ENCODE measurements around the gene LCT.

DNA sequence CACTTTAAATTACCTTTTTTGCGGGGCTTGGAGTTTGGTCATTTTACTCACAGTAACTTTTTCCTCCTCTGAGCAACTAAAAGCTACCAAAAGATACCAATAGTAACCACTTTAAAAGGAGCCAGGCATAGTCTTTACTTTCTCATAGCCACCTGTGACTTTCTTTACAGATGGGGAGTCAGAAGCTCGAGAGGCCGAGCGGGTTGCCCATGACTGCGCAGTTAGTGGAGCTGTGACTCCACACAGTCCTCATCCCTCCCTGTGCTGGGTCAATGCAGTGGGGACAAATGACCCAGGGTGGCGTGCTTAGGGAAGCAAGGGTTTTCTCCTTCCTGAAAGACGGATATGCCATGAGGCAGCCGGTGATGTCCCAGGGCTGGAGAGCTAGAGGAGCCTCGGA lies 11.9 kb downstream of the LCT start:
- TF ChIP-seq, protein P1, sequence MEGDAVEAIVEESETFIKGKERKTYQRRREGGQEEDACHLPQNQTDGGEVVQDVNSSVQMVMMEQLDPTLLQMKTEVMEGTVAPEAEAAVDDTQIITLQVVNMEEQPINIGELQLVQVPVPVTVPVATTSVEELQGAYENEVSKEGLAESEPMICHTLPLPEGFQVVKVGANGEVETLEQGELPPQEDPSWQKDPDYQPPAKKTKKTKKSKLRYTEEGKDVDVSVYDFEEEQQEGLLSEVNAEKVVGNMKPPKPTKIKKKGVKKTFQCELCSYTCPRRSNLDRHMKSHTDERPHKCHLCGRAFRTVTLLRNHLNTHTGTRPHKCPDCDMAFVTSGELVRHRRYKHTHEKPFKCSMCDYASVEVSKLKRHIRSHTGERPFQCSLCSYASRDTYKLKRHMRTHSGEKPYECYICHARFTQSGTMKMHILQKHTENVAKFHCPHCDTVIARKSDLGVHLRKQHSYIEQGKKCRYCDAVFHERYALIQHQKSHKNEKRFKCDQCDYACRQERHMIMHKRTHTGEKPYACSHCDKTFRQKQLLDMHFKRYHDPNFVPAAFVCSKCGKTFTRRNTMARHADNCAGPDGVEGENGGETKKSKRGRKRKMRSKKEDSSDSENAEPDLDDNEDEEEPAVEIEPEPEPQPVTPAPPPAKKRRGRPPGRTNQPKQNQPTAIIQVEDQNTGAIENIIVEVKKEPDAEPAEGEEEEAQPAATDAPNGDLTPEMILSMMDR (conservative IDR thresholded peaks at IDR 0.05; ENCODE audit: low read depth in 2 of 2): no peak
- TF ChIP-seq EZH2phosphoT487 (IDR thresholded peaks at IDR 0.05; ENCODE audit: unreplicated experiment) (no peak), EZH2 (IDR thresholded peaks at IDR 0.05; ENCODE audit: low read depth, unreplicated experiment) (no peak), ZNF331 (CRISPR knock-in tag; IDR thresholded peaks at IDR 0.05; ENCODE audit: low read depth) (no peak), STAT1 (IDR thresholded peaks at IDR 0.05; ENCODE audit: unreplicated experiment) (no peak), POLR2AphosphoS5 (IDR thresholded peaks at IDR 0.05; ENCODE audit: low read depth) (no peak), CREB1 (CRISPR knock-in tag; IDR thresholded peaks at IDR 0.05; ENCODE audit: low read depth) (no peak), ZNF114 (CRISPR knock-in tag; IDR thresholded peaks at IDR 0.05) (no peak), JUNB (IDR thresholded peaks at IDR 0.05; ENCODE audit: unreplicated experiment) (no peak)
- TF ChIP-seq, protein P2, sequence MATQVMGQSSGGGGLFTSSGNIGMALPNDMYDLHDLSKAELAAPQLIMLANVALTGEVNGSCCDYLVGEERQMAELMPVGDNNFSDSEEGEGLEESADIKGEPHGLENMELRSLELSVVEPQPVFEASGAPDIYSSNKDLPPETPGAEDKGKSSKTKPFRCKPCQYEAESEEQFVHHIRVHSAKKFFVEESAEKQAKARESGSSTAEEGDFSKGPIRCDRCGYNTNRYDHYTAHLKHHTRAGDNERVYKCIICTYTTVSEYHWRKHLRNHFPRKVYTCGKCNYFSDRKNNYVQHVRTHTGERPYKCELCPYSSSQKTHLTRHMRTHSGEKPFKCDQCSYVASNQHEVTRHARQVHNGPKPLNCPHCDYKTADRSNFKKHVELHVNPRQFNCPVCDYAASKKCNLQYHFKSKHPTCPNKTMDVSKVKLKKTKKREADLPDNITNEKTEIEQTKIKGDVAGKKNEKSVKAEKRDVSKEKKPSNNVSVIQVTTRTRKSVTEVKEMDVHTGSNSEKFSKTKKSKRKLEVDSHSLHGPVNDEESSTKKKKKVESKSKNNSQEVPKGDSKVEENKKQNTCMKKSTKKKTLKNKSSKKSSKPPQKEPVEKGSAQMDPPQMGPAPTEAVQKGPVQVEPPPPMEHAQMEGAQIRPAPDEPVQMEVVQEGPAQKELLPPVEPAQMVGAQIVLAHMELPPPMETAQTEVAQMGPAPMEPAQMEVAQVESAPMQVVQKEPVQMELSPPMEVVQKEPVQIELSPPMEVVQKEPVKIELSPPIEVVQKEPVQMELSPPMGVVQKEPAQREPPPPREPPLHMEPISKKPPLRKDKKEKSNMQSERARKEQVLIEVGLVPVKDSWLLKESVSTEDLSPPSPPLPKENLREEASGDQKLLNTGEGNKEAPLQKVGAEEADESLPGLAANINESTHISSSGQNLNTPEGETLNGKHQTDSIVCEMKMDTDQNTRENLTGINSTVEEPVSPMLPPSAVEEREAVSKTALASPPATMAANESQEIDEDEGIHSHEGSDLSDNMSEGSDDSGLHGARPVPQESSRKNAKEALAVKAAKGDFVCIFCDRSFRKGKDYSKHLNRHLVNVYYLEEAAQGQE (IDR thresholded peaks at IDR 0.05; ENCODE audit: unreplicated experiment): no peak

Data from GM23338 (cell line).